ENCODE data around the gene VPS13D.

The VPS13D gene

DNA sequence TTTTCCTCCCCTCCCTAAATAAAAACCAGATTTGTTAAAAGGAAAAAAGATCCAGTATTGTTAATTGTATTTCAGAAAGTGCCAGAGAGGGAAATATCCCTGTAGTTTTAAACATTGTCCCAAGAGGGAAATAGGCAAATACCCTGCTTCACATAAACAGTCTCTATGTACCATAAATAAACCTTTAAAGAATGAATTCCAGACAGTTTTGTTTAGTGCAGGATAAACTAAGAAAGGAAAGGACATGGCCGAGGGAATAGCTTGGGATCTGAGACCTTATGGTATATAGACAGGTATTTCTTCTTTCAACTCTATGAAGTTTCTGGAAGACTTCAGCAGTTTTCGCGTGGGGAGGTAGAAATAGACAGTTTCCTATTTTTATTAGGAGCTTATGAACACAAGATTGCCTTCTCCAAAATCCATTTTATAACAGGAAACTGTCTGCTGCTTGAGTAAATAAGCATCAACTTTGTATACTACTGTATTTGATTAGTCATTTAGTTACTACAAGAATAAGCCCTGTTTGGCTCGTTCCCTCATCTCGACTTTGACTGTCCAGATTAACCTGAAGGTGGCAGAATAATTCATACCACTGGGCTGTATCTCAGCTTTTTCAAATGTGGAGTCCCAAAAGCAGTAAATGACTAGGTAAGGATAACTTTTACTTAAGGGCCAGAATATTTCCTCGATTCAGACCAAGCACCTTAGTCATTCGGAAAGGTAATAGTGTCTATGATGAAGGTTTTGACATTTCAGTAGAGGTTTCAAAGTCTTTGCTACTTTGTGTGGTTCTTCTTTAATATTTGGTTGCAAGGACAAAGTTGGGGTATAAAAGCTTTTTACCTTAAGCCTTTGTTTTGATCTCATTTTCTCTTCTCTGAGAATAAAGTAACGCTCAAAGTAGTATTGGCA lies 177.5 kb downstream of the VPS13D start:
- Mint-ChIP-seq H3K9me3 (peaks cover 8% of the 10 kb centered on the region), H3K36me3 (ENCODE audit: low read depth) (peaks cover 77% of the 10 kb centered on the region), H3K4me3 (no peak overlapping the region), H3K27ac (no peak overlapping the region), H3K27me3 (no peaks in the 10 kb centered on the region), H3K4me1 (ENCODE audit: low read depth) (peaks cover 33% of the 10 kb centered on the region)
- DNase-seq: no peak

DNA sequence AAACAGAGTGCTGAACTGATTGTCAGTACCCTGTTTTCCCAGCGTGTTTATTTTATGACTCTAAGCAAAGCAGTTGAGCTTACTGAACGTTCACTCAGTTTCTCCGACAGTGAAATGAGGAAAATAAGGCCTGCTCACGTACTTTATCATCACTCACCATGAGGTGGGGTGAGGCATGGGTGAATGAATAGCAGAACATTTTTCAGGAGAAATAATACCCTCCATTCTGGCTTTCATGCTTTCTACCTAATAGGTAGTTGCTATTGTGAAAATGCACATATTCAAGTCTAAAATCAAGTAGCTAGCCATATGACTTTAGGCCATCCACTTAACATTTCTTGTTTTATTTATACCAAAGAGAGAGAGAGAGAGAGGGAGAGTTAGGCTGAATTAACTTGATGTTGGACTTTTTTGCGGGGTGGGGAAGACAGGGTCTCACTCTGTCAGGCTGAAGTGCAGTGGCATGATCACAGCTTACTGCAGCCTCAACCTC lies 178.2 kb downstream of the VPS13D start:
- Mint-ChIP-seq H3K4me3 (no peak overlapping the region), H3K9me3 (peaks cover 8% of the 10 kb centered on the region), H3K27ac (peak overlapping the region; percentile 24), H3K36me3 (ENCODE audit: low read depth) (peaks cover 75% of the 10 kb centered on the region), H3K4me1 (ENCODE audit: low read depth) (peaks cover 38% of the 10 kb centered on the region), H3K27me3 (no peaks in the 10 kb centered on the region)
- no peak for DNase-seq

DNA sequence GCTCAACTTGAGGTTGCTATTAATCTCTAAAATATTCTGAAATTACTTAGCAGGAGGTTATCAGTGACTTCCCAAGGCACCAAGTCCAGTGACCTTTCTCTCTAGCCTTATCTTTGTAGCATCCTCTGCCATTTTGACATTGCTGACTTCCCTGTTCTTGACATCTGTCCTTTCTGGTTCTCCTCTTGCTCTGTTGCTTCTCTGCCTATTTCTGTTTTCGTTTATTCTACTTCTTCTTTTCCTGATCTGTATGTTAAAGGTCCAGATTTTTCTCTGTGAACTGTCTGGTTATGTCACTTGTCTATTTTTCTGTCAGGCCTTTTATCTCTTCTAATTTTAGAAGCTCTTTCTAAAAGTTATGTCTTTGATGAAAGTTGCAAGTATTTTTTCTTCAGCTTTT lies 178.8 kb downstream of the VPS13D start:
- Mint-ChIP-seq H3K36me3 (ENCODE audit: low read depth) (peaks cover 74% of the 10 kb centered on the region), H3K27me3 (no peaks in the 10 kb centered on the region)

DNA sequence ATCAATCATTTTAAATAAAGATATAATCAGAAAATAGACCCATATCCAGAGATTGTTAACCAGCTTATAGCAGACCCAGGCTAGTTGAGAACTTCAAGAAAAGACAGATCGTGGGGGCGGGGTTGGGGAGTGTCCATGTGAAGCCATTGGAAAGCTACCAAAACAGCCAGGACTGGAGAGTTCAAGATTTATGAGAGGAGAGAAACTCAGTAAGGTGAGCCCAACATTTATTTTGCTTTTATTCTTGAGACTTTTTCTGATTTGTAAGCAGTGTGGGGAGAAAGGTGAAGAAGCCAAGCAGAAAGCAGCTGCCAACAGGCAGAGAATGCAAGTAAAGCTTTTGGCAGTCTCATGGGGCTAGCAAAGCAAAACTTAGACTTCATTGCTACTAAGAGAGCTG lies 179.9 kb downstream of the VPS13D start:
- H3K27me3 Mint-ChIP-seq: no peaks in the 10 kb centered on the region
- DNase-seq: no peak
- H3K27ac Mint-ChIP-seq: no peak overlapping the region
- H3K9me3 Mint-ChIP-seq: peaks cover 8% of the 10 kb centered on the region
- no peak overlapping the region for H3K4me3 Mint-ChIP-seq
- peaks cover 49% of the 10 kb centered on the region for H3K4me1 Mint-ChIP-seq (ENCODE audit: low read depth)
- peaks cover 72% of the 10 kb centered on the region for H3K36me3 Mint-ChIP-seq (ENCODE audit: low read depth)

More for the DNA sequence above, 178.8 kb downstream of the VPS13D start:
- Mint-ChIP-seq H3K9me3 (peaks cover 8% of the 10 kb centered on the region), H3K4me1 (ENCODE audit: low read depth) (peaks cover 39% of the 10 kb centered on the region), H3K4me3 (no peak overlapping the region), H3K27ac (no peak overlapping the region)
- no peak for DNase-seq

DNA sequence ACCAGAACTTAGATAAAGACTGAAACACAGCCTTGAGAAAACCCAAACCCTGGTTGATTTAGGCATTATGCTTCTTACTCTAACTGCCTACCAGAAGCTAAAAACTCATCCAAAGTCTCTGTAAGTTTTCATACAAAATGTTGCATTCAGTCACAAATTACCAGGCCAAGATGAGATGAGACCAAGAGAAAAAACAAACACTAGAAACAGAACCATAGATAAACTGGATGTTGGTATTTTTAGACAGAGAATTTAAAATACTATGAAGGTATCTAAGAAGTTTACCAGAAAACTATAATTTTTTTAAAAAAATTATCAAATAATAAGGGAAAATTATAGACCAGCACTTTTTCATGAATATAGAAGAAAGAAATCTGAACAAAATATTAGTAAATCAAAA lies 180.5 kb downstream of the VPS13D start:
- peaks cover 53% of the 10 kb centered on the region for H3K4me1 Mint-ChIP-seq (ENCODE audit: low read depth)
- no peak overlapping the region for H3K4me3 Mint-ChIP-seq
- H3K36me3 Mint-ChIP-seq (ENCODE audit: low read depth): peaks cover 71% of the 10 kb centered on the region
- H3K27me3 Mint-ChIP-seq: no peaks in the 10 kb centered on the region
- no peak overlapping the region for H3K27ac Mint-ChIP-seq
- no peak for DNase-seq
- H3K9me3 Mint-ChIP-seq: peaks cover 8% of the 10 kb centered on the region

- Mint-ChIP-seq H3K4me1 (ENCODE audit: low read depth) (peaks cover 52% of the 10 kb centered on the region), H3K27me3 (no peaks in the 10 kb centered on the region), H3K27ac (no peak overlapping the region), H3K9me3 (peaks cover 8% of the 10 kb centered on the region), H3K4me3 (no peak overlapping the region), H3K36me3 (ENCODE audit: low read depth) (peaks cover 71% of the 10 kb centered on the region)
- DNase-seq: no peak
These were observed 181.3 kb downstream of the VPS13D start for GRCh38 chr1:12411098-12411497.

DNA sequence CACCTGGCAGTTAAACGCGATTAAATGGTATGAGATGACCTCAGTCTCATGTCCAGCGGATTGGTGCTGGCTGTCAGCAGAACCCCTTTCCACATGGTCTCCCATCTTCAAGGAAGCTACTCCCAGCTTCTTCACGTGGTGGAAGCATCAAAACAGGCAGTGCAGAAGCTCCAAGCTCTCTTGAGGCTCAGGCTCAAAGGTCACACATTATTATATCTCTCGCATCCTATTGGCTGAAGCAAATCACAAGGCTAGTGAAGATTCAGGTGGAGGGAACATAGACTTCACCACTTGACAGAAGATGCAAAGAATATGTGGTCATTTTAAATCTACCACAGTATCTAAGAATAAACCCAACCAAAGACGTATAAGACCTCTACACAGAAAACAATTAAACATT lies 181.9 kb downstream of the VPS13D start:
- no peak for DNase-seq
- peaks cover 74% of the 10 kb centered on the region for H3K36me3 Mint-ChIP-seq (ENCODE audit: low read depth)
- H3K27me3 Mint-ChIP-seq: no peaks in the 10 kb centered on the region
- no peak overlapping the region for H3K27ac Mint-ChIP-seq
- peaks cover 8% of the 10 kb centered on the region for H3K9me3 Mint-ChIP-seq
- peaks cover 51% of the 10 kb centered on the region for H3K4me1 Mint-ChIP-seq (ENCODE audit: low read depth)
- no peak overlapping the region for H3K4me3 Mint-ChIP-seq

DNA sequence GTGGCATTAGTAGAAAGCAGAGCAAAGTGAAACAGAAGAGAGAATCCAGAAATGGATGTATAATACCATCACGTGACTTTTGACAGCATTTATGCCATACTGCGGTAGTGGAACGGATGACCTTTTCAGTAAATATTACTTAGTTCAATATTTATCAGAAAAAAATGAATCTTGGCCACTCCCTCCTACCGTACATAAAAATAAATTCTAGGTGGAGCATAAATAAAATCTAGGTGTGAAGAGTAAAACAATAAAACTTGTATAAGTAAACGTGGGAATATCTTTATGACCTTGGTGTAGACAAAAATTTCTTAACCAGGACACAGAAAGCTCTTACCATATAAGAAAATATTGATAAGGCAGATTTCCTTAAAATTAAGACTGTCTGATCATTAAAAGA lies 182.6 kb downstream of the VPS13D start:
- Mint-ChIP-seq H3K27me3 (no peaks in the 10 kb centered on the region), H3K4me3 (no peak overlapping the region)

GRCh38 chr1:12413664-12414410 lies 184.0 kb downstream of the VPS13D start:
- no peak for DNase-seq
- Mint-ChIP-seq H3K9me3 (peaks cover 8% of the 10 kb centered on the region), H3K27me3 (no peaks in the 10 kb centered on the region), H3K4me1 (ENCODE audit: low read depth) (peaks cover 42% of the 10 kb centered on the region), H3K36me3 (ENCODE audit: low read depth) (peaks cover 85% of the 10 kb centered on the region), H3K27ac (peak overlapping the region; percentile 78), H3K4me3 (no peak overlapping the region)

More for the DNA sequence above, 182.6 kb downstream of the VPS13D start:
- Mint-ChIP-seq H3K4me1 (ENCODE audit: low read depth) (peaks cover 51% of the 10 kb centered on the region), H3K27ac (no peak overlapping the region), H3K9me3 (peaks cover 8% of the 10 kb centered on the region), H3K36me3 (ENCODE audit: low read depth) (peaks cover 79% of the 10 kb centered on the region)
- DNase-seq: no peak

DNA sequence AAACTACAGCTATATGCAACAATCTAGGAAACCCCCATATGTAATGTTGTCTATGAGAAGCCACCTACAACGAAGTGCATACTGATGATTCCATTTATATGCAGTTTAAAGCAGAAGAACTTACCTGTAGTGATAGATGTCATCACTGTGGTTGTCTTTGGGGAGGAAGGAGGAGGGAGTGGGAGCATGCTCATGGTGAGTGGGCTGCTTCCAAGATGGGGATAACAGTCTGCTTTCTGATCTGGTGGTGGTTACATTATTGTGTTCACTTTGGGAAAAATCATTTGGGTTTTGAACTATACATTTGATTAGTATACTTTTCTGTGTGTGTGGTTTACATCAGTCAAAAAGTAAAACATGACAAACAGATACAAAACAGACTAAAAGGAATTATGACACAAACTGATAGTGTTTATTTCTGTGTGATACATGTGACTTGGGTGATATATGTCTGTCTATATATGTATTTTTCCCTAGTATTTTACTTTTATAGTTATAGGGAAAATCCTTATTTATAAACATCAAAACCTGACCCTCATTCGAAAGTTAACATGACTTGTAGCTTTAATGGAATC lies 184.7 kb downstream of the VPS13D start:
- no peak overlapping the region for H3K4me3 Mint-ChIP-seq
- peaks cover 8% of the 10 kb centered on the region for H3K9me3 Mint-ChIP-seq
- DNase-seq: no peak
- peaks cover 40% of the 10 kb centered on the region for H3K4me1 Mint-ChIP-seq (ENCODE audit: low read depth)
- peaks cover 88% of the 10 kb centered on the region for H3K36me3 Mint-ChIP-seq (ENCODE audit: low read depth)
- no peaks in the 10 kb centered on the region for H3K27me3 Mint-ChIP-seq
- H3K27ac Mint-ChIP-seq: peak overlapping the region; percentile 78

DNA sequence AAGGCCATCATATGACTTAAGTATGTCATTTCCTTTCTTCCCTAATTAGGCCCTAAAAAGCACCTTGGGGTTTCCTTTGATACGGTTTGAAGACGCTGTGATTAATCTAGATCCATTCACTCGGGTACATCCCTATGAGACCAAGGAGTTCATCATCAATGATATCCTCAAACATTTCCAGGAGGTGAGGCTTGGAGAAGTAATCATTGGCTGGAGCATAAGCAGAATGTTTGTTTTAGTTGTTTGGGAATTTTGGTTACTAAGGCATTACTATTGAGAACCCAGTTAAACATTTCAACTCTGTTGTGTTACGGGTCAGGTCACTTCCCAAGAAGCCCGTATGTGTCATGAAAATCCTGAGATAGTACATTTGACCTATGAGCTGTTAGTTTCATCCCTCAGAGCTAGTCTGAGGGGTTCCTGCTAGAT lies 185.2 kb downstream of the VPS13D start:
- peaks cover 3% of the 10 kb centered on the region for H3K9me3 Mint-ChIP-seq
- no peak overlapping the region for H3K4me3 Mint-ChIP-seq
- peaks cover 86% of the 10 kb centered on the region for H3K36me3 Mint-ChIP-seq (ENCODE audit: low read depth)
- no peaks in the 10 kb centered on the region for H3K27me3 Mint-ChIP-seq
- H3K27ac Mint-ChIP-seq: peak overlapping the region; percentile 78
- peaks cover 40% of the 10 kb centered on the region for H3K4me1 Mint-ChIP-seq (ENCODE audit: low read depth)
- DNase-seq: no peak

- H3K27me3 Mint-ChIP-seq: no peaks in the 10 kb centered on the region
- H3K36me3 Mint-ChIP-seq (ENCODE audit: low read depth): peaks cover 79% of the 10 kb centered on the region
- H3K4me1 Mint-ChIP-seq (ENCODE audit: low read depth): peaks cover 40% of the 10 kb centered on the region
- peak overlapping the region; percentile 9 for H3K27ac Mint-ChIP-seq
- no peak overlapping the region for H3K4me3 Mint-ChIP-seq
- DNase-seq: no peak
- no peaks in the 10 kb centered on the region for H3K9me3 Mint-ChIP-seq
These were observed 186.3 kb downstream of the VPS13D start for GRCh38 chr1:12416101-12416500.

- no peak for DNase-seq
- Mint-ChIP-seq H3K4me3 (no peak overlapping the region), H3K27ac (no peak overlapping the region), H3K27me3 (no peaks in the 10 kb centered on the region), H3K4me1 (ENCODE audit: low read depth) (peaks cover 44% of the 10 kb centered on the region), H3K36me3 (ENCODE audit: low read depth) (peaks cover 78% of the 10 kb centered on the region), H3K9me3 (no peaks in the 10 kb centered on the region)
These were observed 186.9 kb downstream of the VPS13D start for GRCh38 chr1:12416744-12417143.

DNA sequence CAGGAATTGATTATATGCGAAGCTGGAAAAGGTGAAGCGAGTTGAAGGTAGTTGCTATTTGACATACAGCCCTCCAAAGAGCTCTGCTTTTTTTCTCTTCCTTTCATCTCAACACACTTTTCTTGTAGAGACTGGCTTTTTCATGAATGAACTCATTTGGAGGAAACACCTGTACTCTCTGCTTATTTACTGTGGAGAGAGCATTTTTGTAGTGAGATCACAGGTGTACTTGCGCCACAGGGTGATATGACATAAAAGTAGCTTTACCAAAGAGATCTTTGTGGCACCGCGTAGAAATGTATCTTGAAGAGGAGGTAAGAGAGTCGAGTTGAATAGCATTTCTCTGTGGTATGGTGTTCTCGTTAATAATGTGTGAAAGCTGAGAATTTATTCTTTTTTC lies 187.6 kb downstream of the VPS13D start:
- DNase-seq: no peak
- peaks cover 50% of the 10 kb centered on the region for H3K4me1 Mint-ChIP-seq (ENCODE audit: low read depth)
- H3K9me3 Mint-ChIP-seq: no peaks in the 10 kb centered on the region
- no peak overlapping the region for H3K27ac Mint-ChIP-seq
- peaks cover 81% of the 10 kb centered on the region for H3K36me3 Mint-ChIP-seq (ENCODE audit: low read depth)
- no peak overlapping the region for H3K4me3 Mint-ChIP-seq
- no peaks in the 10 kb centered on the region for H3K27me3 Mint-ChIP-seq
